Activated CD8-positive, alpha-beta T cell treated with anti-CD3 and anti-CD28 coated beads for 36 hours (primary cell): ENCODE measurements around the gene CROT. TPM values are rescaled to one million over a fixed set of nuclear protein-coding genes. Genes with fewer than 3 reads are reported as not detected.
A peak's percentile ranks its signal among the peaks of the same experiment; 100 is the strongest.

Experiments
- ATAC-seq: fragments of 200-7000 bp; cut with Tn5 transposase; one replicate; pipeline ENCODE4 v1.10.0; 2021; ENCODE audit warnings: mild to moderate bottlenecking, moderate library complexity
- CTCF ChIA-PET: fragments of 350-600 bp; sonication (Branson Sonifier 250); formaldehyde crosslinking; loops from one replicate; lab custom pipeline; 2021; ENCODE audit warnings: antibody characterized with exemption; lab: Charles Lee
- POLR2A ChIA-PET: fragments of 350-600 bp; sonication (Branson Sonifier 250); formaldehyde crosslinking; loops from one replicate; lab custom pipeline; 2021; ENCODE audit warnings: antibody characterized with exemption; lab: Charles Lee
- DNase-seq: peaks from one replicate; pipeline ENCODE4 v3.0.0-alpha.2; 2020
- H3K27ac Mint-ChIP-seq: one replicate; pipeline ENCODE4 v1.8.0; 2021; ENCODE audit warnings: mild to moderate bottlenecking, mixed read lengths
- H3K27me3 Mint-ChIP-seq: one replicate; pipeline ENCODE4 v1.8.0; 2021; ENCODE audit warnings: mixed read lengths
- H3K36me3 Mint-ChIP-seq: one replicate; pipeline ENCODE4 v1.8.0; 2021; ENCODE audit warnings: low read depth, mixed read lengths
- H3K4me1 Mint-ChIP-seq: one replicate; pipeline ENCODE4 v1.8.0; 2021; ENCODE audit warnings: low read depth, mixed read lengths
- H3K4me3 Mint-ChIP-seq: one replicate; pipeline ENCODE4 v1.8.0; 2021; ENCODE audit warnings: mild to moderate bottlenecking, moderate library complexity, mixed read lengths
- H3K9me3 Mint-ChIP-seq: one replicate; pipeline ENCODE4 v1.8.0; 2021; ENCODE audit warnings: mixed read lengths
- CTCF ChIP-seq: fragments of 200-600 bp; IDR thresholded peaks from one replicate; pipeline ENCODE4 v1.8.0; 2022; ENCODE audit warnings: antibody characterized with exemption, mild to moderate bottlenecking
- intact Hi-C: fragments of 100-400 bp; cut with micrococcal nuclease; formaldehyde crosslinking; loops from one replicate; pipeline ENCODE4 v1.10.0; 2022
- total RNA-seq, 2 experiments: library from RNA; stranded (reverse); gene quantifications; one replicate each; pipeline ENCODE4 v1.2.3, GENCODE V29; 2021

Gene CROT
- total RNA-seq, 2 experiments from 2014 or later, result 7.2 to 7.3 TPM

DNA sequence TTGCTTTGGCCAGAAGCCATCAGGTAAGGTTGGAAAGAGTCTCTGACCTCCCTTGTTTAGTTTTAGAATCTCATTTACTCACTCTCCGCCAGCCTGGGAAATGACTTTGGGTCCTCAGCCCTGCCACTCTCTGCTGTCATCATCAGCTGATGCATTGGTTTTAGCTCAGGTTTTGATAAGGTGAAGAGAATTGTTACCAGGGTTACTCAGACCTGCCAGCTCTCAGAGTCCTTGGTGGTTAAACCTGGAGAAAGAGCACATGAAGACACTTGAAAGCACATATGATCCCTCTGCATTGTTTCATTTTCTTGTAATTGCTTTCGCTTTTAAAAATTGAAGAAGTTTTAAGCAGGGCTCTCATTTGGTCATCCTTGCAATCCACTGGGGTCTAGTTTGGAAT lies 4.0 kb upstream of the CROT start:
- ATAC-seq (no peak), DNase-seq (peak; percentile 18)
- Mint-ChIP-seq H3K4me1 (peaks cover 26% of the 10 kb centered on the region), H3K27ac (no peak overlapping the region), H3K36me3 (peaks cover 10% of the 10 kb centered on the region), H3K27me3 (no peaks in the 10 kb centered on the region), H3K4me3 (no peak overlapping the region), H3K9me3 (no peaks in the 10 kb centered on the region)
- intact Hi-C loops, result no loop called here
- ChIA-PET CTCF (no interaction called here), POLR2A (no interaction called here)
- TF ChIP-seq CTCF, result no peak

- no peak overlapping the region for H3K4me3 Mint-ChIP-seq
- no peak for TF ChIP-seq CTCF
- H3K36me3 Mint-ChIP-seq, result peaks cover 11% of the 10 kb centered on the region
- CTCF ChIA-PET, result no interaction called here
- no peak for DNase-seq
- no peaks in the 10 kb centered on the region for H3K27me3 Mint-ChIP-seq
- no peaks in the 10 kb centered on the region for H3K9me3 Mint-ChIP-seq
- peaks cover 34% of the 10 kb centered on the region for H3K4me1 Mint-ChIP-seq
- POLR2A ChIA-PET, result no interaction called here
- intact Hi-C loops, result no loop called here
- ATAC-seq, result no peak
- H3K27ac Mint-ChIP-seq, result no peak overlapping the region
Observed at GRCh38 chr7:87342231-87342630, 3.2 kb upstream of the CROT start.

GRCh38 chr7:87344446-87344845 lies 1.0 kb upstream of the CROT start:
- TF ChIP-seq CTCF, result no peak
- ChIA-PET CTCF (interaction anchor here (0.8 to 1.7 kb wide), 2 partner anchors 72 to 583 kb away, joined by 4 to 7 read pairs; no protein-coding TSS in a partner anchor), POLR2A (interaction anchor here (1.1 to 1.3 kb wide), 2 partner anchors 21 to 25 kb away, joined by 4 read pairs; no protein-coding TSS in a partner anchor)
- no peak for DNase-seq
- no peaks in the 10 kb centered on the region for H3K9me3 Mint-ChIP-seq
- H3K36me3 Mint-ChIP-seq, result peaks cover 16% of the 10 kb centered on the region
- H3K4me3 Mint-ChIP-seq, result peak overlapping the region; percentile 93
- H3K27me3 Mint-ChIP-seq, result no peaks in the 10 kb centered on the region
- ATAC-seq, result no peak
- intact Hi-C loops, result no loop called here
- peak overlapping the region; percentile 90 for H3K27ac Mint-ChIP-seq
- peaks cover 34% of the 10 kb centered on the region for H3K4me1 Mint-ChIP-seq

DNA sequence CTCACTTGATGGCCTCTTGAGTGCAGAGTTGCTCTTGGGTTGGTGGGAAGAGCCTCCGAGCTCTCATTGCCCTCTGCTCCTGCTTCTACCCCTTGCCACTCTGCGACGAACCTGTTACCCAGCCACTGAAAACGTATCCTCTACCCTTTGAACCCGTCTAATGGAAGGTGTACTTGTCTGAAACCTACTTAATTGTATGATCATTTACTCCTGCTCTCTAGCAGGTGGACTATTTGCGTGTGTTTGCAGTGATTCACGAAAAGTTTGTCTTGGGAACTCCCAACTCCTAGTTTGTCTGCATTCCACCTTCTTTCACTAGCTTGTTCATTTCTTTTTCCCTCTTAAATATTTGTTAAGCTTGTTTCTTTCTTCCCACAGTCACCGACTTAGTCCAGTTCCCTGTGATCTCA lies 503 bp downstream of the CROT start:
- CTCF ChIA-PET, result interaction anchor here (1.1 to 4.2 kb wide), 4 partner anchors 10 to 70 kb away, joined by 3 to 19 read pairs (median 5); no protein-coding TSS in a partner anchor
- H3K27ac Mint-ChIP-seq, result peak overlapping the region; percentile 90

More for the DNA sequence above, 503 bp downstream of the CROT start:
- H3K9me3 Mint-ChIP-seq, result no peaks in the 10 kb centered on the region
- peaks cover 34% of the 10 kb centered on the region for H3K4me1 Mint-ChIP-seq
- ATAC-seq, result peak; percentile 8
- POLR2A ChIA-PET, result interaction anchor here (0.8 to 1.6 kb wide), 4 partner anchors 22 to 494 kb away, joined by 3 to 5 read pairs (median 4); no protein-coding TSS in a partner anchor
- peaks cover 27% of the 10 kb centered on the region for H3K36me3 Mint-ChIP-seq
- H3K4me3 Mint-ChIP-seq, result peak overlapping the region; percentile 93
- no peak for TF ChIP-seq CTCF
- DNase-seq, result no peak
- intact Hi-C loops, result no loop called here
- H3K27me3 Mint-ChIP-seq, result no peaks in the 10 kb centered on the region
